Nephron (organoid): ENCODE results near the gene MAPKAP1.

ENCODE experiments used
- H3K27ac Mint-ChIP-seq, 3 experiments: 2 replicates each; pipeline ENCODE4 v1.8.0; 2020; ENCODE audit warnings: mixed read lengths in 3 of 3, mild to moderate bottlenecking in 2 of 3, moderate library complexity in 1 of 3
- H3K27me3 Mint-ChIP-seq: 2 replicates; pipeline ENCODE4 v1.8.0; 2021; ENCODE audit warnings: low read depth, mild to moderate bottlenecking, moderate library complexity, mixed read lengths
- H3K36me3 Mint-ChIP-seq: 2 replicates; pipeline ENCODE4 v1.8.0; 2020; ENCODE audit warnings: low read depth, mixed read lengths
- H3K4me1 Mint-ChIP-seq: 2 replicates; pipeline ENCODE4 v1.8.0; 2020; ENCODE audit warnings: mixed read lengths
- H3K4me3 Mint-ChIP-seq, 3 experiments: 2 replicates each; pipeline ENCODE4 v1.8.0; 2020; ENCODE audit warnings: mild to moderate bottlenecking in 3 of 3, mixed read lengths in 3 of 3, moderate library complexity in 2 of 3
- H3K9me3 Mint-ChIP-seq: 2 replicates; pipeline ENCODE4 v1.8.0; 2020; ENCODE audit warnings: mixed read lengths
- CTCF ChIP-seq, 3 experiments: fragments of 200-600 bp; sonication (generic); IDR thresholded peaks; one replicate each; pipeline ENCODE4 v1.5.0; 2021; ENCODE audit warnings: antibody characterized with exemption in 3 of 3; ENCODE audit not compliant: unreplicated experiment in 3 of 3

The MAPKAP1 gene

DNA sequence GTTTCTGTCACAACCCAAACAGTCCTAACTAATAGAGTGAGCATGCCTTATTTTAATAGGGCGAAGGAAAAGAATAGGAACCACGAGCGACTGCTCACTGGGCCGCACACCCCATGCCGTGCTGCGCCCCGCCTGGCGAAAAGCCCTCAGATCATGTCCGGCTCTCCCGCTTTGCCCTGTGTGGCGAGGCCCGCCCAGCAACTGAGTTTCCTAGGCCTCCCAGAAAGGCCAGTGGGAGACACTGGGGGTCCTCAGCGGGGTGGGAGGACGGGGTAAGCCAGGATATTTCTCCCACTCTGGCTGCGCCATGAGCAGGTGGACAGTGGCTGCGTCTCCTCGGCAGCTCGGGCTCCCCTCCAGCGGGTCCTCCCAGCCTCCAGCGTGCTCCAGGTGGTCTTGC lies 307.3 kb downstream of the MAPKAP1 start:
- H3K9me3 Mint-ChIP-seq: no peaks in the 10 kb centered on the region
- no peaks in the 10 kb centered on the region for H3K4me1 Mint-ChIP-seq
- no peak overlapping the region for H3K27ac Mint-ChIP-seq
- no peaks in the 10 kb centered on the region for H3K27me3 Mint-ChIP-seq
- no peak for TF ChIP-seq CTCF (IDR thresholded peaks at IDR 0.05; ENCODE audit: unreplicated experiment in 3 of 3)
- H3K4me3 Mint-ChIP-seq: no peak overlapping the region
- H3K36me3 Mint-ChIP-seq: no peaks in the 10 kb centered on the region

DNA sequence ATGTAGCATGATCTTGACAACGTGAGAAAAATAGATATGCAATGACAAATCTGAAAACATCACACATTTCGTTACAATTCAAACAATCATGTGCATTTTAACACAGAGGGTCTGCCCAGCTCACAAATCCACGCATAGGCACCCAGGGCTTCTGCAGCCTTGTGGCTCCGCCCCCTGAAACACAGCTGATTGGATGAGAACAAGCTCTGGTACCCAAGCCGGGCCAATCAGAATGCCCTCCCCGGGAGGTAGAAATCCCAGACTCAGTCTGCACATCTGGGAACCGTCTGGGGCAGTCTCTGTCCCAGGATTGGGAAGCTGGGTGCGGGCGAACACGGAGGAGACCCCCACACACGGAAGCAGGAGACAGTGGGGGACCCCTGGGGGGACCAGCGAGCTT lies 307.8 kb downstream of the MAPKAP1 start:
- no peak for TF ChIP-seq CTCF (IDR thresholded peaks at IDR 0.05; ENCODE audit: unreplicated experiment in 3 of 3)
- H3K27ac Mint-ChIP-seq: no peak overlapping the region
- no peaks in the 10 kb centered on the region for H3K4me1 Mint-ChIP-seq
- no peaks in the 10 kb centered on the region for H3K9me3 Mint-ChIP-seq
- H3K27me3 Mint-ChIP-seq: no peaks in the 10 kb centered on the region
- H3K36me3 Mint-ChIP-seq: no peaks in the 10 kb centered on the region
- no peak overlapping the region for H3K4me3 Mint-ChIP-seq

DNA sequence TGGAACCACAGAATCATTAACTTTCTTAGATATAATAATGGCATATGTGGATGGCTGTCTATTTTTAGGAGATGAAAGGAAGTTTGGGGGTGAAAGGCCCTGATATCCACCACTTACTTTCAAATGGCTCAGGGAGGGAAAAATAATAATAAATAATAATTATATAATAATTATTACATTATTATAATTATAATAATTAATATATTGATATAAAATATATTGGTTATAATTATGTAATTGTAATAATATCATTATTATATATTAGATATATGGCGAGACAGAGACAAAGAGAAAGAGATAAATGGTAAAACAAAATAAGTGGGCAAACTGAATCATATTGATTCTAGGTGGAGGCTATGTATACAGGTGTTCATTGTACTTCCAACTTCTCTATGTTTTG lies 308.8 kb downstream of the MAPKAP1 start:
- no peak overlapping the region for H3K27ac Mint-ChIP-seq
- H3K9me3 Mint-ChIP-seq: no peaks in the 10 kb centered on the region
- H3K36me3 Mint-ChIP-seq: no peaks in the 10 kb centered on the region
- H3K4me1 Mint-ChIP-seq: no peaks in the 10 kb centered on the region
- no peaks in the 10 kb centered on the region for H3K27me3 Mint-ChIP-seq
- H3K4me3 Mint-ChIP-seq: no peak overlapping the region
- no peak for TF ChIP-seq CTCF (IDR thresholded peaks at IDR 0.05; ENCODE audit: unreplicated experiment in 3 of 3)

DNA sequence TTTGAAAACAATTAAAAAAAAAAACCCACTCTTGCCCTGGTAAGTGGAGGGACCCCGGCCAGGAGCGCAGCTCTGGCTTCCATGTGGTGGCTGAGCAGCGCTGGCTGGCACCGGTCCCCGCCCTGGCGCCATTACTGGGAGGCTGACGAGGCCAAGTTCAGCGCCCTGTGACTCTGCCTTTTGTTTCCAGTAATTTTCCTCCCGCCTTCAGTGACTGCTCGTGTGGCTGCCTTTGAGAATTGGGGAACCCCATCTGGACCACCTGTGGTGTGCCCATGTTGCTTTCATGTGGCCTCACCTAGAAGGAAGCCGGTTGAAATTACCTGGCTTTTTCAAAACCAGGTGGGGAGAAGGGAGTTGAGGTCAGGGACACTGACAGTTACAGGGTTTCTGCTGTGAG lies 309.3 kb downstream of the MAPKAP1 start:
- Mint-ChIP-seq H3K36me3 (no peaks in the 10 kb centered on the region), H3K9me3 (no peaks in the 10 kb centered on the region), H3K27ac (no peak overlapping the region), H3K27me3 (no peaks in the 10 kb centered on the region), H3K4me3 (no peak overlapping the region), H3K4me1 (no peaks in the 10 kb centered on the region)
- TF ChIP-seq CTCF (IDR thresholded peaks at IDR 0.05; ENCODE audit: unreplicated experiment in 3 of 3): no peak

- no peaks in the 10 kb centered on the region for H3K4me1 Mint-ChIP-seq
- no peaks in the 10 kb centered on the region for H3K9me3 Mint-ChIP-seq
- no peak overlapping the region for H3K27ac Mint-ChIP-seq
- no peak overlapping the region for H3K4me3 Mint-ChIP-seq
- TF ChIP-seq CTCF (IDR thresholded peaks at IDR 0.05; ENCODE audit: unreplicated experiment in 3 of 3): no peak
- no peaks in the 10 kb centered on the region for H3K27me3 Mint-ChIP-seq
- no peaks in the 10 kb centered on the region for H3K36me3 Mint-ChIP-seq
These were observed 310.2 kb downstream of the MAPKAP1 start for GRCh38 chr9:125396799-125397198.

DNA sequence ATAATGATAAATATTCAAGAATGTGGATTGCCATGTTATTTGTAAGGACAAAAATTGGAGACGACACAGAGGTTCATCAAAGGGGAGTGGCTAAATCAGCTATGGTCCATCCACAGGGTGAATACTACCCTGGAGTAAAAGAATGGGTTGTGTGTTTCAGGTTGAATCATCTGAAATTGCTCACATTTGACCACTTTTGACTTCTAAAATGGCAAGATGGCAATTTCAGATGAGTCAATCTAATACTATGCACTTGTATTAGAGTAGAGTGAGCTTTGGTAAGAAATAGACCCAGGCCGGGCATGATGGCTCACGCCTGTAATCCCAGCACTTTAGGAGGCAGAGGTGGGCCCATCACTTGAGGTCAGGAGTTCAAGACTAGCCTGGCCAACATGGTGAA lies 313.6 kb downstream of the MAPKAP1 start:
- H3K9me3 Mint-ChIP-seq: no peaks in the 10 kb centered on the region
- H3K4me3 Mint-ChIP-seq: no peak overlapping the region
- no peaks in the 10 kb centered on the region for H3K27me3 Mint-ChIP-seq
- no peaks in the 10 kb centered on the region for H3K4me1 Mint-ChIP-seq
- H3K36me3 Mint-ChIP-seq: no peaks in the 10 kb centered on the region
- no peak for TF ChIP-seq CTCF (IDR thresholded peaks at IDR 0.05; ENCODE audit: unreplicated experiment in 3 of 3)
- no peak overlapping the region for H3K27ac Mint-ChIP-seq
